HPDE6-E6E7 (cell line): ENCODE data around the gene VPS13D.
"Not testable (repeated sequence)": the region's sequence is repeated elsewhere in the genome, so short reads cannot be mapped to it uniquely, and the experiment has no call there.

Experiments
- DNase-seq: peaks from one replicate; pipeline ENCODE4 v3.0.0; 2011; ENCODE audit warnings: missing footprints; ENCODE audit errors: extremely low spot score

The VPS13D gene

DNA sequence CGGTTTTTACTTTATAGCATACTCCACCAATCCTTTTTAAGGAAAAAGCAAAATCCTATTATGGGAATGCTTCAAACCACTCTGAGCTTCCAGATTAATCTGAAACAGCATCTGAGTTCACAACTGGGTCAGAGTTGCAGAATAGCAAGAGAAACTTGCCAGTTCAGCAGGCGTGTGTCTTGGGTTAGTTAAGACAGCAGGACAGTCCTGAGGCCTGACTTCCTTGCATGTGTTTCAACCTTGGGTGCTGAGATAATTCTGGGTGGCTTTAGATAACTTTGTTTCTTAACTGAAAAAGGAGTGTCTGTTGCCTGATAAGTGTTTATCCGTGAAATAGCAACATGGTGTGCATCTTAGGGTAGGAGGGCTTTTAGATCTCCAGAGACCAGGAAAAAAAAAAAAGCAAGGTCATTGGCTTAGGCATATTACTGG is 218.9 kb downstream of the VPS13D start:
- DNase-seq: no peak

GRCh38 chr1:12450090-12450755 is 220.4 kb downstream of the VPS13D start:
- DNase-seq: no peak

- DNase-seq: no peak
Observed at GRCh38 chr1:12450756-12451559, 221.1 kb downstream of the VPS13D start.

DNA sequence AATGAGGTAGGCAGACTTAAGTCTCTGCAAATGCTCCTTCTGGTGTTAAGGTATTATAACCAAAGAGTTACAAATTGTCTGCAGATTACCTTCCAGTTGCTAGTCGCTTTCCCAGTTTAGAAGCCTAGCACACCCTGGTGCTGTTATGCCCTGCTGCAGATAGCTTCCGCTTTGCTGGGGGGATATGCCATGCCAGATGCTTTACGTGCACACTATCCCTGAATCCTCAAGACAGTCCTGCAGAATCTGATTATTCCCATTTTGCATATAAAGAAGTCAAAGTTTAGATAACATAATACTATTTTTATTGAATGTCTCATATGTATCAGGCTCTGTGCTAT is 221.7 kb downstream of the VPS13D start:
- DNase-seq: no peak

DNA sequence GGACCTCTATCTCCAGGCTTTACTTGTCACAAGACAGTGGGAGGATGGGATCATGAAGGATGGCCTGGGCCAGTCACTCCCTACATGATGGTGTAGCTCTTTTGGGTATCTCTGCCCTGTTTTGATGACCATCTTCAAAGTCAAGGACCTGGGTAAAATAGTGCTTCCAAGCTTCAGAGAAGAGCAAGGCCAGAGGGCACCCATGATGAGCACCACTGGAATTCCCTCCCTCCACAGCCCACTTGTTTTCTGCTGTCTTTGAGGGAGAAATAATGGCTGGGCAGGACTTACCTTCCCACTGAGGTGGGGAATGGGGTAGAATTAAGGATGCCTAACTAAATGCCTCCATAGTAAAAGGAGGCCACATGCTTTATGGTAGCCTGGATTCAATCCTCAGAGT is 222.4 kb downstream of the VPS13D start:
- no peak for DNase-seq

GRCh38 chr1:12453400-12454343 is 223.8 kb downstream of the VPS13D start:
- no peak for DNase-seq

- no peak for DNase-seq
Observed at GRCh38 chr1:12454406-12455391, 224.9 kb downstream of the VPS13D start.

DNA sequence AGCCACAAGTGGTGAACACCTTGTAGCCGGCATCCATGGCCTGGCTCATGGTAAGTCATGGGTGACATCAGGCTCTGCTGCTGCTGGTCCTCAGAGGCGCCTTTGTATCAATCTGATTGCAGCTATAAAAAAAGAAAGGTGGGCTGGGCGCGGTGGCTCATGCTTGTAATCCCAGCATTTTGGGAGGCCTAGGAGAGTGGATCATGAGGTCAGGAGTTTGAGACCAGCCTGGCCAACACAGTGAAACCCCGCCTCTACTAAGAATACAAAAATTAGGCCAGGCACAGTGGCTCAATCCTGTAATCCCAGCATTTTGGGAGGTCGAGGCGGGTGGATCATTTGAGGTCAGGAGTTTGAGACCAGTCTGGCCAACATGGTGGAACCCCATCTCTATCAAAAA is 226.3 kb downstream of the VPS13D start:
- DNase-seq: not testable (repeated sequence)

DNA sequence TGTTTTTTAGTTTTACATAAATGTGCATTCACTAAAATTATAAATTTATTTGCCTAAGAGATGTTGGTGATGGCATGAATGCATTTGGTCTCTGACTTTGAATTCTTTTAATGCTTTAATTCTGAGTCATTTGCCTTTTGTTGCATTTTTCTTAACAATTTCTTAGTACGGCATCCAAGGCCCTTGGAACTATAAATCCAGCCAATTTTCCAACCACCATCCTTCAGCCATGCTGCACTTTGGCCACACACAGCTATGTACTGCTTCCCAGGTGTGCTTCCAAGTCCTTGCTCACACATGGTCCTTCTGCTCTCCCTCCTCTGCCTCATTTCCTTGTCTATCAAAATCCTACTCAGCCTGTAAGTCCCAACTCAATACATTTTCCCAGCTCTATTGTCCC is 227.1 kb downstream of the VPS13D start:
- no peak for DNase-seq

DNA sequence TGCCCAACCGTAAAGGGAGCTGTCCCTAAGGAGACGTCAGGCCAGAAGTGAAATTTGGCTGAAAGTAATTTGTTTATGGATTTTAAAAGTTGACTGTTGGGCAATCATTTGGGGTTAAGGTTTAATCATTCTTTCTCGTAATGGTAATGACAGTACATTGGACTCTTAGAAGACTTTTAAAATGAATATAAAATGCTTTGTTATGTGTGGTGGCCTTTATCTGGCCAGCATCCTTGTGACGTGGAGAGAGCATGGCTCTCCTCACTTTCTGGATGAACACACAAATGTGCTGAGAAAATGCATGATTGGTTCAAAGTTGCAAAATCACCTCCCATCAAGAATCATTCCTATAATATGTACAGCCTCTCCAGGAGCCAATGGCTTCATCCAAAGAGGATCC is 227.9 kb downstream of the VPS13D start:
- no peak for DNase-seq

DNA sequence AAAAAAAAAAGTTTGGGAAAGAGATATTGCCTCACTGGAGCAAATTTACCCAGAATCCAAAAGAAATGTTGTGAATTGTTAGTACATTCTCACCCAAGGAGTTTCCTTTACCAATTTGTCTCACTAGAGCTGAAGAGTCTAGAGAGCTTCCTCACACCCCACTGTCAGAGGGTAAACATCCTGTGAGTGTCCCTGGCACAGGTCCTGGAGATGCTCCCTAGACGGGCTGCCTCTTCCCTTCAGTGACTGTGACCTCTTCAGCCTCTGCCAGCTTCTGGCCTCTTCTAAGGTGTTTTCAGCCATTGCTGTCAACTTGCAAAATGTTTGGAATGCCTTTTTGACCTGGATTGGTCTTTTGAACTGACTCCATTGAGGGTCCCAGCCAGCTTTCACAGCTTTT is 228.7 kb downstream of the VPS13D start:
- DNase-seq: no peak

GRCh38 chr1:12460121-12460520 is 230.3 kb downstream of the VPS13D start:
- DNase-seq: no peak

- no peak for DNase-seq
Observed at GRCh38 chr1:12460911-12461621, 231.2 kb downstream of the VPS13D start.

DNA sequence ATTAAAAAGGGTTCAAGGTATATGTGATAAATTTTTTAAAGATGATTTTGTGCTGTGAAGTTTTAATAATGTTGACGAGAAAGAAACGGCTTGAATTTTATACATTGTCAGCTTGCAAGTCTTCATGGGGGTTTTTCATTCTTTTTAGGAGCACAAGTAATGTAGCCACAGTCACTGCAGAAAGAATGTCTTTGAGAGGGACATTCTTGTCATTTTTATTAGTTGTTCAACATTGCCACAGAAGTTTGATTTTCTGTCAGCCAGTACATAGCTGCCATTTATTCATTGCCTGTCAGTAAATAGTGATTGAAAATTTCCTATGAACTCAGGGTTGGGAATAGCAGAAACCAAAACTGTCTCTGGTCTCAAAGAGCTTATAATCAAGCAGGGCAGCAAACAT is 231.9 kb downstream of the VPS13D start:
- no peak for DNase-seq

GRCh38 chr1:12462586-12462985 is 232.8 kb downstream of the VPS13D start:
- DNase-seq: no peak

DNA sequence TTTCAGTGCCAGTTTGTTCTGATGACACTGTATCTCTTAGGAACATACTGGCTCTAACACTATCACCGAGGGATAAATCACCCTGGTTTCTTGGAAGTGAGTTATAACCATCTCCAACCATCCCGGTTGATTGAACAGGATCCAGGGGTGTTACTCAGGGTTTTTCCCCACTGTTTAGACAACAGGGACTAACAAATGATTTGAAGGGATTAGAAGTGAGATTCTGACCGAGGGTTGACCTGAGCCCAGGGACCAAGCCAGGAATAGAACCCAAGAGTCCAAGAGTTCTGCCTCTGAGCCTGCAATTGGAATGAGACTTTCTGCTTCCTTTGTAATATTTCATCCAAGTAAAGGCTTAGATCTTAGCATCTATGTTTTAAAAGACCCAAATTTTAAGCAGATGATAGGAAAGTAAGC is 234.2 kb downstream of the VPS13D start:
- no peak for DNase-seq

- no peak for DNase-seq
Observed at GRCh38 chr1:12464598-12465056, 234.8 kb downstream of the VPS13D start.

- no peak for DNase-seq
Observed at GRCh38 chr1:12465126-12465525, 235.3 kb downstream of the VPS13D start.

DNA sequence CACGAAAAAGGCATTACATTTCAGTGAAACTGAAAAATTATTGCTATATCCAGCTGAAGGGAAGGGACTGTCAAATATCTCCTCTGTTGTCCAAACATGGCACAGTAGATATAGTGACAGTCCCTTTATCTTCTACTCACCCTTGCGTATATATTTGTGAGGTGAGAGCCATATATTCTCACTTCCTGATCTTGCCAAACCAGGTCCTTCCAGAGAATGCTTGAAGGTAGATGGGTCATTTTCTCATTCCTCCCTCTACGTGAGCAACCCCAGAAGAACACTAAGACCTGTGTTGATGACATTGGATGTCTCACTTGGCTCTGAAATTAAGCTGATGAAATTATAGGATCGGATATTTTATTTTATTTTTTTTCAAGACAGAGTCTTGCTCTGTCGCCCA is 237.0 kb downstream of the VPS13D start:
- DNase-seq: no peak

DNA sequence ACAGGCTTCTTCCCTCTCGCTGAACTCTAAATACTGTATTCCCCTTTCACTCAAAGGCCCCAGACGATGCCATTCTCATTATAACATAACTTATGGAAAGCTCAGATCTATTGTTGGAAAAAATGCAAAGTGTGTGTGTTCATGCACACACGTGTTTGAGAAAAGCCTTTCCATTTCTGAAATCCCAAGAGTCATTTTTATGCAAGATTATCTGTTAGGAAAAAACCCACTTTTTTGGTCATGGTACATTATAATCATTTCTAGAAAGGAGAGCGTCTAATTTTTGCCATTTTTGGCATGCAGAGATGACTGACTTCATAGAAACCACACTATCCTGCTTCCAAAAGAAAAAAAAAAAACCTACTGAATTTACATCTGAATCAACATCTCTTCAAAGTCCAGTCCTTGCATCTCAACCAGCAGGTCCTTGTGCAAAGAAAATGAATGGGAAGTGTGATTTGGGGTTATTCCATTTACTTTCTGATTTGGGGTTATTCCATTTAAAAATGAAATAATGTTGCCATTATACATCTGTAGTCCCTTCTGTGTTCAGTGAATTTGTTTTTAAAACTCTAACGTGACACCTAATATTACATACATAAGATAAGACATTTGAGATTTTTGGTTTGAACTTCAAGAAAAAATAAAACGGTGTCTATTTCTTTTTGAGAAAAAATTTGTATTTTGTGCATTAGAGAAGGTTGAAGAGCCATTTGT is 237.9 kb downstream of the VPS13D start:
- no peak for DNase-seq
